ENCODE results near the gene GBGT1.

DNA sequence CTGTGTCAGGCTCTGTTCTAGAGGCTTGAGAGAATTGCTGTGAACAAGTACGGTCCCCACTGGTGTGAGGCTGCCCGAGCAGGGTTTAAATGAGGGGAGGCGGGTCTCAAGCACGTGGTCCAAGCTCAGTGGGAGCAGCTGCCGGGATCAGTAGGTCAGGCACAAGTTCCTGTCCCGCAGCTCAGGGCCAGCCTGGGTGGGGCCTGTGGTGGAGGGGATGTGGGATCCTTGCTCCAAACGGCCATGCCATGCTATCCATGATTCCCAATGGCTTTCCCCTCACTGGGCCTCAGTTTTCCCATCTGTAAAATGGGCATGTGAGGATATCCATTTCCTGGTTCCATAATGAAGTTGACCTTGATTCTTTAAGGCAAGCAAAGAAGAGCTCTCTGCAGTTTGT, 28.3 kb upstream of the GBGT1 start:
- no peak for TF ChIP-seq CTCF (IDR thresholded peaks at IDR 0.05; ENCODE audit: insufficient read depth, low read length, poor library complexity, severe bottlenecking)
- no peak for TF ChIP-seq EZH2phosphoT487 (conservative IDR thresholded peaks at IDR 0.05; ENCODE audit: low read length)

Data from SU-DHL-6 (cell line).